Heart left ventricle (tissue), 16 donors: Measurements from ENCODE around the gene MYOZ3. TPM values are rescaled to one million over a fixed set of nuclear protein-coding genes. Genes with fewer than 3 reads are reported as not detected.
A peak's percentile ranks its signal among the peaks of the same experiment; 100 is the strongest.

Experiments
- ATAC-seq, 4 donors: fragments of 200-7000 bp; cut with Tn5 transposase; one replicate each; pipeline ENCODE4 v1.9.1; 2020 to 2022; ENCODE audit warnings: moderate library complexity in 4 of 4, mild to moderate bottlenecking in 3 of 4, moderate number of reproducible peaks in 1 of 4
- DNase-seq, 5 donors: peaks; one replicate each; pipeline ENCODE4 v3.0.0-alpha.2; 2020
- H3K27ac ChIP-seq, 12 donors: fragments of 200-600 bp; sonication (generic) in 4 of 12; one replicate each; pipeline versions ENCODE4 v1.5.0 to v1.8.0; 2016 to 2022; ENCODE audit warnings: mild to moderate bottlenecking in 2 of 12
- H3K27me3 ChIP-seq, 9 donors: fragments of 200-600 bp; sonication (generic) in 2 of 9; one replicate each; pipeline versions ENCODE4 v1.5.1 to v1.8.0; 2016 to 2022; ENCODE audit warnings: mild to moderate bottlenecking in 3 of 9
- H3K36me3 ChIP-seq, 9 donors: fragments of 200-600 bp; sonication (generic) in 2 of 9; one replicate each; pipeline versions ENCODE4 v1.5.0 to v1.8.0; 2018 to 2022; ENCODE audit warnings: mild to moderate bottlenecking in 2 of 9
- H3K4me1 ChIP-seq, 12 donors: fragments of 200-600 bp; sonication (generic) in 4 of 12; one replicate each; pipeline versions ENCODE4 v1.5.0 to v1.8.0; 2016 to 2022; ENCODE audit warnings: mild to moderate bottlenecking in 3 of 12
- H3K4me3 ChIP-seq, 12 donors: fragments of 200-600 bp; sonication (generic) in 4 of 12; one replicate each; pipeline versions ENCODE4 v1.5.0 to v1.8.0; 2017 to 2022; ENCODE audit warnings: mild to moderate bottlenecking in 9 of 12, moderate library complexity in 4 of 12
- H3K9me3 ChIP-seq, 12 donors: fragments of 200-600 bp; sonication (generic) in 4 of 12; one replicate each; pipeline versions ENCODE4 v1.5.0 to v1.8.0; 2016 to 2022; ENCODE audit warnings: mild to moderate bottlenecking in 1 of 12
- POLR2A ChIP-seq, 2 donors: fragments of 450-650 bp; IDR thresholded peaks; one replicate each; pipeline ENCODE4 v1.6.1; 2017; ENCODE audit warnings: antibody characterized with exemption in 2 of 2, mild to moderate bottlenecking in 2 of 2, moderate library complexity in 2 of 2
- WGBS, 4 donors: extraction: QIAGEN DNeasy Blood & Tissue Kit in 2 of 4; methylation state at CpG; one replicate each; pipeline versions ENCODE4 v1.1.5 to v1.1.7; 2013 to 2018; 5-methylcytosine and 5-hydroxymethylcytosine counted together
- intact Hi-C, 10 donors: fragments of 100-400 bp; cut with DNase I; formaldehyde crosslinking; loops; one replicate each; pipeline versions ENCODE4 v1.11.1 to v1.14.2; 2022
- polyA plus RNA-seq, 2 donors: library from polyadenylated mRNA; stranded (reverse); fragments of 200-250 nt; gene quantifications; one replicate each; pipeline ENCODE4 v1.2.3, GENCODE V29; 2013
- total RNA-seq, 9 donors: library from RNA; depleted of rRNA in 2 of 9; stranded (reverse); fragments of >200 nt in 2 of 9; fragmentation: NEBNext Ultra II Directional in 3 of 9; extraction: Animal tissue kit (Norgen Biotek cat#: 25700) in 3 of 9; gene quantifications; one replicate each; pipeline versions ENCODE4 v1.1.0 to v1.2.4, GENCODE V29; 2016 to 2023
- TF ChIP-seq, protein P1 (sequence below), 12 donors: fragments of 200-600 bp; sonication (generic) in 4 of 12; IDR thresholded peaks; one replicate each; pipeline versions ENCODE4 v1.5.0 to v1.8.0; 2018 to 2022; ENCODE audit warnings: antibody characterized with exemption in 12 of 12, mild to moderate bottlenecking in 5 of 12
- donor health status: ischemic (EF 13 %, LVEDD 7.1; RV severe dilation, severe dysfunction).
- donor health status: healthy with polysubstance abuse.
- donor health status: DM: no; HTN: yes; CAD: no.
- donor health status: DM: no; HTN: no; CAD: no.
- donor health status: ischemic (EF 25% LVEDD 6.9; RV normal size, moderate dysfunction).
- donor health status: ischemic (EF 25% LVEDD 5.7; RV mildly dilated, moderate dysfunction).
- donor health status: healthy.
- donor health status: DM: yes; HTN: yes; CAD: no.
- donor health status: ischemic (EF 35%, LVEDD 5.7; RV mildly dilated, moderate dysfunction).
- donor health status: nonischemic (EF 11% LVEDD 7.7; RV severe dilation, severe dysfunction).
- donor health status: DM: yes; HTN: yes; CAD: no.
- donor health status: PGD.
- donor health status: ischemic (EF 29% LVEDD 5.4; RV normal size, mild dysfunction).
- donor health status: nonischemic (EF 23%, LVEDD 6.1; RV moderate dilation, normal function).

MYOZ3 gene
- total and polyA plus RNA-seq, 11 donors, result 1.2 to 10.2 (median 4.6) TPM

GRCh38 chr5:150645070-150645700, 15.9 kb upstream of the MYOZ3 start:
- Histone ChIP-seq H3K27me3 (no peaks in the 10 kb centered on the region), H3K9me3 (no peaks in the 10 kb centered on the region), H3K36me3 (peaks cover 0 to 31% (median 22%) of the 10 kb centered on the region in 9 donors), H3K4me1 (peaks cover 36 to 100% (median 96%) of the 10 kb centered on the region in 12 donors), H3K27ac (peak overlapping the region; percentile 75 to 100 (median 96)), H3K4me3 (peak overlapping the region in 4 of 12 donors; percentile 7 to 70 (median 18))
- TF ChIP-seq, protein P1, sequence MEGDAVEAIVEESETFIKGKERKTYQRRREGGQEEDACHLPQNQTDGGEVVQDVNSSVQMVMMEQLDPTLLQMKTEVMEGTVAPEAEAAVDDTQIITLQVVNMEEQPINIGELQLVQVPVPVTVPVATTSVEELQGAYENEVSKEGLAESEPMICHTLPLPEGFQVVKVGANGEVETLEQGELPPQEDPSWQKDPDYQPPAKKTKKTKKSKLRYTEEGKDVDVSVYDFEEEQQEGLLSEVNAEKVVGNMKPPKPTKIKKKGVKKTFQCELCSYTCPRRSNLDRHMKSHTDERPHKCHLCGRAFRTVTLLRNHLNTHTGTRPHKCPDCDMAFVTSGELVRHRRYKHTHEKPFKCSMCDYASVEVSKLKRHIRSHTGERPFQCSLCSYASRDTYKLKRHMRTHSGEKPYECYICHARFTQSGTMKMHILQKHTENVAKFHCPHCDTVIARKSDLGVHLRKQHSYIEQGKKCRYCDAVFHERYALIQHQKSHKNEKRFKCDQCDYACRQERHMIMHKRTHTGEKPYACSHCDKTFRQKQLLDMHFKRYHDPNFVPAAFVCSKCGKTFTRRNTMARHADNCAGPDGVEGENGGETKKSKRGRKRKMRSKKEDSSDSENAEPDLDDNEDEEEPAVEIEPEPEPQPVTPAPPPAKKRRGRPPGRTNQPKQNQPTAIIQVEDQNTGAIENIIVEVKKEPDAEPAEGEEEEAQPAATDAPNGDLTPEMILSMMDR (IDR thresholded peaks at IDR 0.05), result no peak
- TF ChIP-seq POLR2A (IDR thresholded peaks at IDR 0.05), result no peak
- intact Hi-C loops, result loop anchor here in 2 of 10 donors (5.0 kb wide), 1 partner anchor 33 kb away; no protein-coding TSS in a partner anchor
- 29 to 44% (median 39%) methylated on average over 4 of the region's 4 CpGs for WGBS, 4 donors
- ATAC-seq (no peak), DNase-seq (peak; percentile 76 to 90 (median 85))

GRCh38 chr5:150647275-150648251, 13.5 kb upstream of the MYOZ3 start:
- peak; percentile 52 to 68 (median 58) for ATAC-seq
- DNase-seq, result peak; percentile 86 to 94 (median 88)
- peak overlapping the region; percentile 61 to 100 (median 95) for H3K27ac ChIP-seq
- TF ChIP-seq POLR2A (IDR thresholded peaks at IDR 0.05), result no peak
- TF ChIP-seq, protein P1 (IDR thresholded peaks at IDR 0.05), result peak in 2 of 12 donors; percentile 20 to 30
- peaks cover 5 to 54% (median 39%) of the 10 kb centered on the region in 9 donors for H3K36me3 ChIP-seq
- H3K4me3 ChIP-seq, result peak overlapping the region in 1 of 12 donors; percentile 11
- H3K4me1 ChIP-seq, result peaks cover 28 to 100% (median 91%) of the 10 kb centered on the region in 12 donors
- WGBS, 4 donors, result 27 to 34% (median 31%) methylated on average over 20 to 25 of the region's 25 CpGs
- H3K27me3 ChIP-seq, result no peaks in the 10 kb centered on the region
- intact Hi-C loops, result loop anchor here in 2 of 10 donors (2.0 to 5.0 kb wide), 2 partner anchors 23 to 35 kb away; no protein-coding TSS in a partner anchor
- H3K9me3 ChIP-seq, result no peaks in the 10 kb centered on the region

DNA sequence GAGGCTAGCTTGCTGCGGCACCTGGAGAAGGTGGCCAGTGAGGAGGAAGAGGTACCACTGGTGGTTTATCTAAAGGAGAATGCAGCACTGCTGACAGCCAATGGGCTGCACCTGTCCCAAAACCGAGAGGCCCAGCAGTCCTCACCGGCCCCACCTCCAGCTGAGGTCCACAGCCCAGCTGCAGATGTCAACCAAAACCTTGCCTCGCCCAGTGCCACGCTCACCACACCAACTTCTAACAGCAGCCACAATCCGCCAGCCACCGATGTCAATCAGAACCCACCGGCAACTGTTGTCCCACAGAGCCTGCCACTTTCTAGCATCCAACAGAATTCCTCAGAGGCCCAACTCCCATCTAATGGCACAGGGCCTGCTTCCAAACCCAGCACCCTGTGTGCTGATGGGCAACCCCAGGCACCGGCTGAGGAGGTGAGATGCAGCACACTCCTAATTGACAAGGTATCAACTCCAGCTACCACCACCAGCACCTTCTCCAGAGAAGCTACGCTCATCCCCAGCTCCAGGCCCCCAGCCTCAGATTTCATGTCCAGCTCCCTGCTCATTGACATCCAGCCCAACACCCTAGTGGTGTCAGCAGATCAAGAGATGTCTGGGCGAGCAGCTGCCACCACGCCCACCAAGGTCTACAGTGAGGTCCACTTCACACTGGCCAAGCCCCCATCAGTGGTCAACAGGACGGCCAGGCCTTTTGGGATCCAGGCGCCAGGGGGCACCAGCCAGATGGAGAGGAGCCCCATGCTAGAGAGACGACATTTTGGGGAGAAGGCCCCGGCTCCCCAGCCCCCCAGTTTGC, 12.6 kb upstream of the MYOZ3 start:
- peaks cover 20 to 100% (median 91%) of the 10 kb centered on the region in 12 donors for H3K4me1 ChIP-seq
- ATAC-seq (no peak), DNase-seq (peak in 4 of 5 donors; percentile 13 to 47 (median 34))
- no peak for TF ChIP-seq POLR2A (IDR thresholded peaks at IDR 0.05)
- TF ChIP-seq, protein P1 (IDR thresholded peaks at IDR 0.05), result no peak
- 76 to 81% (median 78%) methylated on average over 12 to 16 of the region's 16 CpGs for WGBS, 4 donors
- peak overlapping the region; percentile 20 to 100 (median 95) for H3K27ac ChIP-seq
- H3K9me3 ChIP-seq, result no peaks in the 10 kb centered on the region
- H3K27me3 ChIP-seq, result no peaks in the 10 kb centered on the region
- peak overlapping the region in 1 of 12 donors; percentile 11 for H3K4me3 ChIP-seq
- intact Hi-C loops, result loop anchor here in 2 of 10 donors (2.0 to 5.0 kb wide), 2 partner anchors 24 to 36 kb away; no protein-coding TSS in a partner anchor
- H3K36me3 ChIP-seq, result peaks cover 5 to 63% (median 39%) of the 10 kb centered on the region in 9 donors
